CD4-positive, alpha-beta memory T cell (primary cell): ENCODE measurements around the gene DTX2. TPM values are rescaled to one million over a fixed set of nuclear protein-coding genes. Genes with fewer than 3 reads are reported as not detected.
"Not testable (repeated sequence)": the region's sequence is repeated elsewhere in the genome, so short reads cannot be mapped to it uniquely, and the experiment has no call there.

Experiments
- CTCF ChIA-PET: fragments of 350-600 bp; sonication (Branson Sonifier 250); formaldehyde crosslinking; loops from one replicate; lab custom pipeline; 2021; ENCODE audit warnings: inconsistent platforms; ENCODE audit not compliant: partially characterized antibody; lab: Charles Lee
- POLR2A ChIA-PET: fragments of 350-600 bp; sonication (Branson Sonifier 250); formaldehyde crosslinking; loops from one replicate; lab custom pipeline; 2021; ENCODE audit not compliant: partially characterized antibody; lab: Charles Lee
- DNase-seq, 5 donors: peaks; one replicate each; pipeline versions ENCODE4 v3.0.0 to v3.0.0-alpha.2; 2020 to 2022; ENCODE audit warnings: mixed read lengths in 1 of 5
- H3K27ac ChIP-seq: one replicate; pipeline ENCODE4 v1.7.0; 2013; ENCODE audit warnings: low read depth, low read length
- H3K27me3 ChIP-seq: 2 replicates; pipeline ENCODE4 v1.7.0; 2013; ENCODE audit warnings: mild to moderate bottlenecking, low read length, moderate library complexity; ENCODE audit not compliant: insufficient read depth
- H3K36me3 ChIP-seq: 2 replicates; pipeline ENCODE4 v1.7.0; 2013; ENCODE audit warnings: mild to moderate bottlenecking, low read length, moderate library complexity; ENCODE audit not compliant: insufficient read depth
- H3K4me1 ChIP-seq: 2 replicates; pipeline ENCODE4 v1.7.0; 2013; ENCODE audit warnings: mild to moderate bottlenecking, low read length, moderate library complexity; ENCODE audit not compliant: insufficient read depth
- H3K4me3 ChIP-seq, 2 donors: one replicate each; pipeline ENCODE4 v1.7.0; 2013; ENCODE audit warnings: low read length in 2 of 2, mild to moderate bottlenecking in 1 of 2
- H3K9me3 ChIP-seq, 2 donors: one replicate each; pipeline ENCODE4 v1.7.0; 2013; ENCODE audit warnings: low read length in 2 of 2, control low read depth in 1 of 2; ENCODE audit not compliant: control insufficient read depth in 1 of 2
- H3K27ac Mint-ChIP-seq, 7 donors: one replicate each; pipeline ENCODE4 v1.8.0; 2020 to 2021; ENCODE audit warnings: mixed read lengths in 7 of 7, mild to moderate bottlenecking in 6 of 7, inconsistent platforms in 3 of 7, moderate library complexity in 3 of 7
- H3K27me3 Mint-ChIP-seq, 2 donors: one replicate each; pipeline ENCODE4 v1.8.0; 2020 to 2021; ENCODE audit warnings: mixed read lengths in 2 of 2
- H3K36me3 Mint-ChIP-seq, 2 donors: one replicate each; pipeline ENCODE4 v1.8.0; 2020 to 2021; ENCODE audit warnings: mixed read lengths in 2 of 2, inconsistent platforms in 1 of 2, mild to moderate bottlenecking in 1 of 2
- H3K4me1 Mint-ChIP-seq, 4 donors: one replicate each; pipeline ENCODE4 v1.8.0; 2020 to 2021; ENCODE audit warnings: mixed read lengths in 4 of 4, mild to moderate bottlenecking in 1 of 4
- H3K4me3 Mint-ChIP-seq, 8 donors: one replicate each; pipeline ENCODE4 v1.8.0; 2020 to 2021; ENCODE audit warnings: mixed read lengths in 8 of 8, mild to moderate bottlenecking in 7 of 8, moderate library complexity in 6 of 8, inconsistent platforms in 3 of 8
- H3K9me3 Mint-ChIP-seq, 8 donors: one replicate each; pipeline ENCODE4 v1.8.0; 2020 to 2021; ENCODE audit warnings: mixed read lengths in 8 of 8, mild to moderate bottlenecking in 5 of 8, inconsistent platforms in 3 of 8, moderate library complexity in 1 of 8
- intact Hi-C: fragments of 100-400 bp; cut with micrococcal nuclease; formaldehyde crosslinking; loops from one replicate; pipeline ENCODE4 v1.15.1; 2023
- polyA plus RNA-seq, 2 donors: library from polyadenylated mRNA; unstranded; fragments of 300-500 nt; fragmentation: Illumina TruSeq; gene quantifications; one replicate each; pipeline ENCODE4 v1.2.3, GENCODE V29; 2021
- total RNA-seq, 2 experiments: library from RNA; stranded (reverse); gene quantifications; one replicate each; pipeline ENCODE4 v1.2.3, GENCODE V29; 2021

The DTX2 gene
- total and polyA plus RNA-seq, 4 experiments from 2014 or later: 4.7 to 47.6 (median 30.4) TPM

DNA sequence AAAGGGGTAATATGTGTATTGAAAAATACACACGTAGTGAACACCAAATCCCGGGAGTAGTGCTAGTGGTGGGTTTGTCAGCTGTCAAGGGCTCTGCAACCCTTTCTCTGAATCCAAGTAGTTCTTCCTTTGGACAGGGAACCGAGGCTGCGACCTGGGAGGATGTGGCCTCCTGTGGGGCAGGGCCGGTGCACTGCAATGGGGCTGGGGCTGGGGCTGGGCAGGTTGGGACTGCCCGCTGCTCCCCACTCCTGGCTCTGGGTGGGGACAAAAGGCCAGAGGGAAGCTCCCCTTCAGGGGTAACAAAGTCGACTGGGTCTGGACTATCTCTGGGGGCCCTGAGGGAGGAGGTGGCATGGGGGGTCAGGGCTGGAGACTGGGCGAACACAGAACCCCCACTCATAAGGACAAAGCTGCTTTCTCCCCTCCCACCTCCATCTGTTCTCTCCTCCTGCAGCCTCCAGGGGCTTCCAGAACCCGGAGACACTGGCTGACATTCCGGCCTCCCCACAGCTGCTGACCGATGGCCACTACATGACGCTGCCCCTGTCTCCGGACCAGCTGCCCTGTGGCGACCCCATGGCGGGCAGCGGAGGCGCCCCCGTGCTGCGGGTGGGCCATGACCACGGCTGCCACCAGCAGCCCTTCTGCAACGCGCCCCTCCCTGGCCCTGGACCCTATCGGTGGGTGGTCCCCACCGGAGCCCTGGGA lies 49.8 kb downstream of the DTX2 start:
- H3K4me3 Mint-ChIP-seq, H3K9me3 ChIP-seq, CTCF ChIA-PET, H3K27me3 ChIP-seq, intact Hi-C loops, H3K27ac Mint-ChIP-seq, POLR2A ChIA-PET, H3K4me3 ChIP-seq, H3K4me1 Mint-ChIP-seq, H3K9me3 Mint-ChIP-seq, H3K27ac ChIP-seq, DNase-seq, H3K4me1 ChIP-seq, H3K27me3 Mint-ChIP-seq, H3K36me3 ChIP-seq, H3K36me3 Mint-ChIP-seq: not testable (repeated sequence)

DNA sequence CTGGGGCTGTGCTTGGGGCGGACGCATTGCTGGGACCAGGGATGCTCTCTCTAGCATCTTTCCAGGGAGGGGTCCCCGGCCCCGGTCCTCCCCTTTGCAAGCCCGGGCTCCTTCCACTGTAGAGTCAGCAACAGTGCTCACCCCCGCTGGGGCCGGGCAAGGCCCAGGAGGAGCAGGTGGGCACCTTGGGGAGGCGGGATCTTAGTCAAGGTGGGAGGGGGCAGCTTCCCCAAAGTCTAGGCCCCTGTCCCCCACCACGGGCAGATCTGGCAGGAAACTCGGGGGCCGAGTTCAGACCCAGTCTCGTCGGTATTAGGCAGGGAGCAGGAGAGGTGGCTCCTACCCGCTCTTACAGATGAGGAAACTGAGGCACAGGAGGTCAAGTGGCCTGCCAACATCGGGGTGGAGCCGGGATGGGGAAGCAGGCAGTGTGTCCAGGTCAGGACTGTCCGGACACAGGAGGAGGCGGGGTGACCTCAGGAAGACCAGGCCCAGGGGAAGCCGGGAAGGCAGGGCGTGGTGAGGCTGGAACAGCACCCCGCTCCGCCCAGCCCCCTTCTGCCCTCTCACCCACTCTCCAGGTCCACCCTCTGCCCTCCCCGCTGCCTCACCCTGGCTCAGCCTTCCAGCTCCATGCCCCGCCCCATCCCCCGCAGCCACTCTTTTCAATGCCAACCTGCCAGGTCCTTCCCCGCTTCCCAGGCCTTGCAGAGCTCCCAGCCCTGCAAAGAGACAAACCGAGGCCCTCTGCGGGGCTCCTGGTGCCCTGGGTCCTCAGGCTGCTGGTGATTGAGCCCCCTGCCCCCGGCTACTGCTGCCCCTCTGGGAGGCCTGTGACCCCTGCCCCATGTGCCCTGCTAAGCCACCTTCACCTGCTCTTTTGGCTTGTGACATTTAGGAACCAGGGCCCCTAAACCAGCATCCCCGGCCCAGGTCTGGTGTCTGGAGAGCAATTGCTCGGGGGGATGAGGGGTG lies 50.7 kb downstream of the DTX2 start:
- DNase-seq, H3K27ac Mint-ChIP-seq, H3K27me3 Mint-ChIP-seq, POLR2A ChIA-PET, H3K4me1 Mint-ChIP-seq, H3K27ac ChIP-seq, H3K36me3 ChIP-seq, H3K9me3 Mint-ChIP-seq, H3K9me3 ChIP-seq, CTCF ChIA-PET, H3K27me3 ChIP-seq, H3K4me3 ChIP-seq, H3K4me3 Mint-ChIP-seq, H3K36me3 Mint-ChIP-seq, H3K4me1 ChIP-seq, intact Hi-C loops: not testable (repeated sequence)

DNA sequence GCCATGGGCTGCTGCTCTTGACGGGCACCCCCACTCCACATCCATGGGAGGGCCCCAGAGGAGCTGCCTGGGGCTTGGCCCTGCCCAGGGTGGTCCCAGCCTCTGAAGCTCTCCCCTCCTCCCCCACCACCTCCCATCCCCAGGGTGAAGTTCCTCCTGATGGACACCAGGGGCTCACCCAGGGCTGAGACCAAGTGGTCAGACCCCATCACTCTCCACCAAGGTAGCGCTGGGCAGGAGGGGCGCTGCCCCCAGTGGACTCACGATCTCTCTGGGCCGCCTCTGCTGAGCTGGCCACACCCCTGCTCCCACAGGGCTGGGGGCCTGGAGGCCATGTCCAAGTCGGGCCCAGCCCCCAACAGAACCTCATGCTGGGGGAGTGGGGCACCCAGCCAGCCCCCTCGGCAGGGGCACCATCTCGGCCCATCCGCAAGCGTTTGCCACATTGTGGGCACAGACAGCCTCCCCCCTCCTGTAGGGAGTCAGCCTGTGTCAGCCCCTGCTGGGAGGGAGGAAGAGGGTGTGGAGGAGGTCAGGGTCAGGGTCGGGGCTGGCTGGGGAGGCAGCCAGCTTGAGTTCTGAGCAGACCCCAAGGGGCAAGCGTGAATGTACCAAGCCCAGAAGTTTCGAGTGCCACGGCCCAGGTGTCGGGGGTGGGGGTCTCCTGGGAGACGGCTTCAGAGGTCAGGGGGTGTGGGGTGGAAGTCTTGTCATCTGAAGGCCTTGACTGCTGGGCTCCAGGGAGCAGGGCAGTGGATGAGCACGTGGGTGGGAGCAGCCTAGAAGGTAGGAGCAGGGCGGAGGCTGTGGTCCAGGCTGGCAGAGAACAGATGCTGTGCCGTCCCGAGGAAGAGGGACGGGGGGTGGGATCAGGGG lies 51.7 kb downstream of the DTX2 start:
- no peaks in the 10 kb centered on the region for H3K27me3 Mint-ChIP-seq

DNA sequence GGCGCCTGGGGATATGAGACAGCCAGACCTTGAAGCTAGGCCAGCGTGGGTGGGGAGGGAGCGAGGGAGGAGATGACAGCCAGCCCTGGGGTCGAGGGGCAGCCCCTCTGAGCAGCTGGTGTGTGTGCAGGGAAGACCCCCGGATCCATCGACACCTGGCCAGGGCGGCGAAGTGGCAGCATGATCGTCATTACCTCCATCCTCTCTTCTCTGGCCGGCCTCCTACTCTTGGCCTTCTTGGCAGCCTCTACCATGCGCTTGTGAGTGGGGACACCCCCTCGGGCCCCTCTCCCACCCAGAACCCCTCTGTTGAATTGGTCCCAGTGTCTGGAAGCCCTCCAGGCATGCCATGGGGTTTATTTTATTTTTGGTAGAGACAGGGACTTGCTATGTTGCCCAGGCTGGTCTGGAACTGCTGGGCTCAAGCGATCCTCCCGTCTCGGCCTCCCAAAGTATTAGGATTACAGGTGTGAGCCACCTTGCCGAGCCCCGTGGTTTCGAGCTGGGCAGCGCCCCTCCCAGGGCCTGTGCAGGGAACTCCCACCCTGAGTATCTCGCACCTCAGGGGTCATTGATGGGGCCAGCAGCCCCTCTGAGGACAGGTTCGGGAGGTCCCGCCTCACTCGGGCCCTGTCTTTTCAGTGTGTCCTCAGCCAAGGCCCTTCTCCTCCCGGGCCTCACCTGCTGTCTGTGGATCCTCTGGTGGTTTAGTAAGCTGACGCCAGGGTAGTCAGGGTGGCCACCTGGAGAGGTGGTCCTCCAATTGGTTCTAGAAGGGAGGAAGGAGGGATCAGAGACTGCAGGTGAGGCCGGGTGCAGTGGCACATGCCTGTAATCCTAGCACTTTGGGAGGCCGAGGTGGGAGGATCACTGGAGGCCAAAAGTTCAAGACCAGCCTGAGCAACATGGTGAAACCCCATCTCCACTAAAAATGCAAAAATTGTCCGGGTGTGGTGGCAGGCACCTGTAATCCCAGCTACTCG lies 52.6 kb downstream of the DTX2 start:
- H3K27me3 ChIP-seq: no peaks in the 10 kb centered on the region
- no peaks in the 10 kb centered on the region for H3K4me1 Mint-ChIP-seq
- ChIA-PET POLR2A (no interaction called here), CTCF (no interaction called here)
- intact Hi-C loops: no loop called here
- no peak overlapping the region for H3K4me3 Mint-ChIP-seq
- no peaks in the 10 kb centered on the region for H3K4me1 ChIP-seq
- no peaks in the 10 kb centered on the region for H3K9me3 Mint-ChIP-seq
- H3K27ac Mint-ChIP-seq: no peak overlapping the region
- no peak for DNase-seq
- no peaks in the 10 kb centered on the region for H3K36me3 Mint-ChIP-seq
- H3K27me3 Mint-ChIP-seq: no peaks in the 10 kb centered on the region
- no peak overlapping the region for H3K27ac ChIP-seq
- H3K36me3 ChIP-seq: no peaks in the 10 kb centered on the region
- no peak overlapping the region for H3K4me3 ChIP-seq
- H3K9me3 ChIP-seq: no peaks in the 10 kb centered on the region

More for the DNA sequence above, 51.7 kb downstream of the DTX2 start:
- Mint-ChIP-seq H3K4me3 (no peak overlapping the region), H3K36me3 (no peaks in the 10 kb centered on the region), H3K27ac (no peak overlapping the region), H3K9me3 (no peaks in the 10 kb centered on the region), H3K4me1 (no peaks in the 10 kb centered on the region)
- H3K9me3 ChIP-seq: no peaks in the 10 kb centered on the region
- no peak for DNase-seq
- H3K4me3 ChIP-seq: no peak overlapping the region
- no peaks in the 10 kb centered on the region for H3K36me3 ChIP-seq
- no peaks in the 10 kb centered on the region for H3K4me1 ChIP-seq
- POLR2A ChIA-PET: no interaction called here
- intact Hi-C loops: no loop called here
- no peak overlapping the region for H3K27ac ChIP-seq
- CTCF ChIA-PET: no interaction called here
- H3K27me3 ChIP-seq: no peaks in the 10 kb centered on the region

DNA sequence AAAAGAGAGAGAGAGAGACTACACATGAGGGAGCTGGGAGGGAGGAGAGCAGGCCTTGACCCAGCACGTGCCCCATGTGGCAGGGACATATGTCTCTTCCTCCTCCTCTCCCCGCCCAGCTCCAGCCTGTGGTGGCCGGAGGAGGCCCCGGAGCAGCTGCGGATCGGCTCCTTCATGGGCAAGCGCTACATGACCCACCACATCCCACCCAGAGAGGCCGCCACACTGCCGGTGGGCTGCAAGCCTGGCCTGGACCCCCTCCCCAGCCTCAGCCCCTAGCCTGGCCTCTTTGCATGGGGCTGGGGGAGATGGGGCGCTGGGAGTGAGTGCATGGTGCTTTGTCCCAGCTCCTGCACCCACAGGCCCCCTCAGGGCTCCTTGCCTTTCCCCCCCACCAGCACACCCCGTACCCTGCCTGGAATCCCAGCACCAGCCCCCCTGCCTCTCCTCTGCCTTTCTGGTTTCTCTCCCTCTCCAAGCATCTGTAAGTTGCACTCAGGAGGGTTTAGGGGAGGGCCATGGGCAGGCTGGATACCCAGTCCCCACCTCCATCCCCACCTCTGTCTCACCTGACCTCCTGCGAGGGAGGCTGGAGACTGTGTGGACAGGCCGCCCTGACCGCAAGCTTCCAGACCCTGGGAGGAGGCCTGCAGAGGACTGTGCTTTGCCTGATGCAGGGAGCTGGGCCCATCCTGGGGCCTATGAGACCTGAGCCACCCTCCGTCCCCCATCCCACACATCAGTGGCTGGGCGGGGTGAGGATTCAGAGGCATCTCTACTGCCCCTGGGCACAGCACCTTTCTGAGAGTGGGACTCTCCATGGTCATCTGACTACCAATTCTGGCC lies 53.6 kb downstream of the DTX2 start:
- Histone ChIP-seq H3K4me3 (no peak overlapping the region), H3K36me3 (no peaks in the 10 kb centered on the region), H3K27me3 (no peaks in the 10 kb centered on the region), H3K4me1 (no peaks in the 10 kb centered on the region), H3K27ac (no peak overlapping the region), H3K9me3 (no peaks in the 10 kb centered on the region)
- H3K9me3 Mint-ChIP-seq: no peaks in the 10 kb centered on the region
- no peaks in the 10 kb centered on the region for H3K4me1 Mint-ChIP-seq
- POLR2A ChIA-PET: no interaction called here
- H3K36me3 Mint-ChIP-seq: no peaks in the 10 kb centered on the region
- H3K27me3 Mint-ChIP-seq: no peaks in the 10 kb centered on the region
- CTCF ChIA-PET: no interaction called here
- no peak overlapping the region for H3K4me3 Mint-ChIP-seq
- H3K27ac Mint-ChIP-seq: no peak overlapping the region
- DNase-seq: no peak
- intact Hi-C loops: no loop called here

DNA sequence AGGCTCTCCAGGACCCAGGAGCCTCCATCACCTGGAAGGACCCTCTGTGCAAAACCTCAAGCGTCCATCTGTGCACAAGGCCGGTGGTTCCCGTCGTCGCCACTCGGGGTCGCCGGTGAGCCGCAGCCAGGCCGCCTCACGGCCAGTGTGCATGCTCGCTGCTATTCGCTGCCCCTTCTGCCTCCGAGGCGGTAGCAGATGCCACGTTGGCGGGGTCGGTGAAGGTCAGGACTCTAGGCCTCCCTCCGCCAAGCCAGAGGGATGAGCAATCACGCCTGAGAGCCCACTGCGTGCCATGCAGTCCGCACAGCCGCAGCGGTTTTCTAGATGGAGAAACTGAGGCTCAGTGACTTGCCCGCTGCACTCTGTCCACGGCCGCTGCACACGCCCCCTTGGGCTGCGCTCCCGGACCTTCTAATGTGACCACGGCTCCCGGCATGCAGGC lies 54.5 kb downstream of the DTX2 start:
- H3K27me3 Mint-ChIP-seq: no peaks in the 10 kb centered on the region
- Histone ChIP-seq H3K9me3 (no peaks in the 10 kb centered on the region), H3K27ac (no peak overlapping the region), H3K27me3 (no peaks in the 10 kb centered on the region), H3K36me3 (no peaks in the 10 kb centered on the region), H3K4me3 (no peak overlapping the region), H3K4me1 (no peaks in the 10 kb centered on the region)
- no peaks in the 10 kb centered on the region for H3K4me1 Mint-ChIP-seq
- peak in 2 of 5 donors; percentile 12 to 37 for DNase-seq
- no peaks in the 10 kb centered on the region for H3K36me3 Mint-ChIP-seq
- H3K9me3 Mint-ChIP-seq: no peaks in the 10 kb centered on the region
- intact Hi-C loops: no loop called here
- POLR2A ChIA-PET: no interaction called here
- H3K4me3 Mint-ChIP-seq: no peak overlapping the region
- CTCF ChIA-PET: no interaction called here
- no peak overlapping the region for H3K27ac Mint-ChIP-seq
